ENCODE data around the gene DTHD1.

DTHD1 gene

DNA sequence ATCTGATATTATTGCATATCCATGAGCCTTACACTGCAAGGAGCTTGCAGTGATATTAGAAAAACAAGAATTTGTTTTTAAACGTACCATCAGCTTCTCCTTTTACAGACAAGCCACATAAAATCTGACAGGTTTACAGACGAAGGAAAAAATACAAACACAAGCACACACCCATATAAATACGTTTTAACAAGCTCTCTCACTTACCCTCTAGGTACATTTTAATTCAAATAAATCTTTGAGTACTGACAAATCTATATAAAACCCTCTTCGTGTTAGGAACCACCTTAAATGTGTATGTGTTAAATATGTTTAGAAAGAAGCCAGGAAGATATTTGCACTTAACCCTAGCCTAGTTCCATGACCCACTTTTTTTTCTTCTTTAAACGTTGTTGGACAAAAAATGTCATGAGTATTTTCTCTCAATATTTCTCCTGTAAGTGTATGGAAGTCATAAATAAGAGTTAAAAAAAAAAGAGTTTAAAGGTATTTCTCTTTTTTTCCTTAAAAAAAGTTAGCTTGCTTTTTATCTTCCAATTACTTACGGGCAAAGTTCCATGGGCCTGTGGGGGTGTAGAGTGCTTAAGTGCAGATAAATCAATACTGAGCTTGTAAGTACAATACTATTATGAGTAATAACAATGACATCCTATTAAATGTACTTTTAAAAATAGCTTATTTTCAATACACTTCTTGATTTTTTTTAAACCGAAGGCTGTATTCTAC is 38.6 kb upstream of the DTHD1 start:
- ChIA-PET CTCF (no interaction called here), POLR2A (no interaction called here)
- no peak for DNase-seq (ENCODE audit: low read depth, low spot score)
- TF ChIP-seq CTCF (IDR thresholded peaks at IDR 0.05; ENCODE audit: insufficient read depth, low read length, missing control alignments), result no peak
- no peak overlapping the region for H3K4me3 ChIP-seq (ENCODE audit: low read depth, low read length)

DNA sequence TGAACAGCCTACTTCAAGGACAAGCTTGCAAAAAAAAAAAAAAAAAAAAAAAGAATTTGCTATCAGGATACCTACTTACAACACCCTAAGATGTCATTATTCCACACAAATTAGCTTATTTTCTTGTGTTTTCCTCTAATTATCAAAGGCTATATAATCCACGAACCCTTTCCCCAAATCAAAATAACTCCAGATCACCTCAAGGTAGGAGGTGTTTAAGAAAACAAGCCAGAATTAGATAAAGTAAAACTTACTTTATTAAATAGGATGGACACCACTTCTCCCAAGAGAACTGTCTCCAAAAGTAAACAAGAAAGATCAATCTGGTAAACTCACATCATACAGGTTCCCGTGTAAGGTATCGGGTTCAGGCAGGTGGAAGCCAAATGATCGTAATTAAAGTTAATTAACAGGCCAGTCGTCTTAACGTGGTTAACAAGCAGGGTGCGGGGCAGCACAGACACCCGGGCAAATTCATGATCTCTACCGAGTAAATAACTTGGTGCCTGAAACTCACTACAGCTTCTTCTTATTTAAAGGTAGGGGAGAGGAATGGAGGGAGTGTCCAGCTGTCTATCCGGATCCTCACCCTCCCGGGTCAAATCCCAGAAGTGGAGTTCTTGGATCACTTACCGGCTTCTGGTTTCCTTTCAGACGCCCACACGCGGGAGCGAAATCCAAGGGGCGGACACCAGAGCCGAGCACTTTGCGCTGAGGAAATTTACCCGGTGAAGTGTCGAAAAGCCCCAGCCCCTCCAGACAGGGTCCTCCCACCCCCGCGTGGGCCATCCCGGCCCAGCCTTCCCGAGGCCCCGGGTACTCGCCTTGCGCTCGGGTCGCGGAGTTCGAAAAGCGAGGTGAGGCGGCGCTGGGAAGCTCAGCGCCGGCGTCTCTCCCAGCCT is 37.8 kb upstream of the DTHD1 start:
- TF ChIP-seq CTCF (IDR thresholded peaks at IDR 0.05; ENCODE audit: insufficient read depth, low read length, missing control alignments), result no peak
- ChIA-PET POLR2A (no interaction called here), CTCF (no interaction called here)
- no peak overlapping the region for H3K4me3 ChIP-seq (ENCODE audit: low read depth, low read length)
- DNase-seq (ENCODE audit: low read depth, low spot score), result no peak

DNA sequence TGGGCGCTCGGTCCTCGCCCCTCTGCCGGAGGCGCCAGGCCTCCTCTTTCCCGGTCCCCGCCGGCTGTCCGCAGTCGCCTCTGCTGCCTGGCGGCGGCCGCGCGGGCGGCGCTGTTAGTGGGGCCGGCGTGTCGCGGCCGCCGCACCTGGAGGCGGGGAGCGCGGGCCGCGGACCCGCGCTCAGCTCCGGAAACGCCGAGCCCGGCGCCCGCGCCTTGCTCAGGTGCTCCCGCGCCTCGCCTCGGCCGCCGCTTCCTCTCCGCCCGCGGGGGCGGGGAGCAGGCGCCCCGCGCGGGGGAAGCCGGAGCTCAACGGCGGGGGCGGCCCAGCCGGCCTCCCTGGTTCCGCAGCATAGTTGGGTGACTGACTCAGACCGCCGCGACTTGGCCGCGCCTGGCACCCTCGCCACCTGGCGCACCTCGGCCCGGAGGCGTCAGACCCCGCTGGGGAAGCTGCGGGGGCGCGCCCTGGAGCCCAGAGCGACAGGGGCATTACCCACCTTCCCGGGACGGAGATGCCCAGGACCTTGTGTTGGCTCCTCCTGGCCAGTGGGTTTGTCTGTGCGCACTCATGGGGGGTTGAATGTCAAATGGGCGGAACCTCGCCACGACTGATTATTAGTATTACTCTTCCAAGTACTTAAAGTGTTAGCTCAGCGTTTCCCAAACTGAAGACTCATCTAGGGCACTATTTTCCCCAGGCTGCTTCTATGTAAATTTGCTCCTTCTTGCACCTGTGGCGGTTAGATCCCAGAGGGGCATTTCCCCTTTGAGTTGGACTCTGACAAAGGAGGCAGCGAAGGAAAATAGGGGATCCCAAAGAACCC is 36.9 kb upstream of the DTHD1 start, which contains the start of gene ARAP2:
TSS of gene ARAP2 (minus strand) at position 258 of the 826 bp plus-strand sequence. CDS start 15,028 bp downstream, outside the sequence.
- no peak for DNase-seq (ENCODE audit: low read depth, low spot score)
- no peak for TF ChIP-seq CTCF (IDR thresholded peaks at IDR 0.05; ENCODE audit: insufficient read depth, low read length, missing control alignments)
- POLR2A ChIA-PET, result interaction anchor here (0.6 kb wide), 1 partner anchor 613 kb away, joined by 4 read pairs; no protein-coding TSS in a partner anchor
- H3K4me3 ChIP-seq (ENCODE audit: low read depth, low read length), result no peak within 1 kb of the TSS
- CTCF ChIA-PET, result no interaction called here

- ChIA-PET CTCF (no interaction called here), POLR2A (no interaction called here)
- no peak overlapping the region for H3K4me3 ChIP-seq (ENCODE audit: low read depth, low read length)
- no peak for TF ChIP-seq CTCF (IDR thresholded peaks at IDR 0.05; ENCODE audit: insufficient read depth, low read length, missing control alignments)
- DNase-seq (ENCODE audit: low read depth, low spot score), result no peak
Measured at GRCh38 chr4:36249610-36250009, 31.8 kb upstream of the DTHD1 start.

- H3K4me3 ChIP-seq (ENCODE audit: low read depth, low read length), result no peak overlapping the region
- TF ChIP-seq CTCF (IDR thresholded peaks at IDR 0.05; ENCODE audit: insufficient read depth, low read length, missing control alignments), result no peak
- CTCF ChIA-PET, result no interaction called here
- POLR2A ChIA-PET, result no interaction called here
- DNase-seq (ENCODE audit: low read depth, low spot score), result no peak
Measured at GRCh38 chr4:36251983-36252382, 29.4 kb upstream of the DTHD1 start.
